ENCODE measurements around the gene SHROOM2.

The SHROOM2 gene

DNA sequence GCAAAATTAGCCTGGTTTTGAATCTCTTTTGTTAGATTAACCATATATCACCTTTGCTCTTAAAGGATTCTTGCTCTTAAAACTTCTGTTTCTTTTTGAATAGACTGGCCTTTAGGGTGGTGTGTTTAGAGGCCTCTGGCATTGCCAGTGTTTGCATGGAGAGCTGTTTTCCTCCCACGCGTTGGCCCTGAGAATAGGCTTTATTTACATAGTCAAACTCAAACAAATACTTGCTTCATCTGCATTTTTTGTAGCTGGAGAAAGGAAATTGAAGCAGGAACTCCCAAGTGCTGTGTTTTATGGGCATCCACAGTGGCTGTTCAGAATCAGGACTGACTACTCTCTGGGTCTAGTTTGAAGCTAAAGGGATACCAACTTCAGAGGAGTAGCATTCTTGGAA lies 2.7 kb downstream of the SHROOM2 start:
- Histone ChIP-seq H3K9ac (no peak overlapping the region), H3K9me3 (ENCODE audit: control insufficient read depth, low read length) (no peaks in the 10 kb centered on the region)

DNA sequence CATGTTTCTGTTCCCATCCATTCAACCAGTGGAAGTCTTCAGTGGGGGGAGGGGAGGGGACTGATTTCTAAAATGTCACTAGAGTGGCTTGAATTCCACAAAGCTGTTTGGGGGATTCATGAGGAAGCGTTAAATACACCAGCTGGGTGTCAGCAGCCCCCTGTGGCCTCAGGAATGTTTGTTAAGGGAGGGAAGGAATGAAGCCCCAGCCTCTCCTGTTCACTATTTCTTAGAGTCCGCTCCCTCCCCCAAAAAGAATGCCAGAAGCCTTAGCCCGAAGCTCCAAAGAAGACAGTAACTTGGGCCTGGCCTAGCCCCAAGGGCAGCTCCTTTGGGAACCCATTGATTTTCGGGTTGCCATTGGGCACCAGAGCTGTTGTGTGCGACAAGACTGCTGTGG lies 3.3 kb downstream of the SHROOM2 start:
- no peaks in the 10 kb centered on the region for H3K79me2 ChIP-seq
- no peak overlapping the region for H3K27ac ChIP-seq
- TF ChIP-seq, protein P1, sequence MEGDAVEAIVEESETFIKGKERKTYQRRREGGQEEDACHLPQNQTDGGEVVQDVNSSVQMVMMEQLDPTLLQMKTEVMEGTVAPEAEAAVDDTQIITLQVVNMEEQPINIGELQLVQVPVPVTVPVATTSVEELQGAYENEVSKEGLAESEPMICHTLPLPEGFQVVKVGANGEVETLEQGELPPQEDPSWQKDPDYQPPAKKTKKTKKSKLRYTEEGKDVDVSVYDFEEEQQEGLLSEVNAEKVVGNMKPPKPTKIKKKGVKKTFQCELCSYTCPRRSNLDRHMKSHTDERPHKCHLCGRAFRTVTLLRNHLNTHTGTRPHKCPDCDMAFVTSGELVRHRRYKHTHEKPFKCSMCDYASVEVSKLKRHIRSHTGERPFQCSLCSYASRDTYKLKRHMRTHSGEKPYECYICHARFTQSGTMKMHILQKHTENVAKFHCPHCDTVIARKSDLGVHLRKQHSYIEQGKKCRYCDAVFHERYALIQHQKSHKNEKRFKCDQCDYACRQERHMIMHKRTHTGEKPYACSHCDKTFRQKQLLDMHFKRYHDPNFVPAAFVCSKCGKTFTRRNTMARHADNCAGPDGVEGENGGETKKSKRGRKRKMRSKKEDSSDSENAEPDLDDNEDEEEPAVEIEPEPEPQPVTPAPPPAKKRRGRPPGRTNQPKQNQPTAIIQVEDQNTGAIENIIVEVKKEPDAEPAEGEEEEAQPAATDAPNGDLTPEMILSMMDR (IDR thresholded peaks at IDR 0.05), result no peak
- H3K4me2 ChIP-seq (ENCODE audit: low read length), result no peak overlapping the region
- H3K4me3 ChIP-seq (ENCODE audit: low read depth, low read length), result no peak overlapping the region
- no peak overlapping the region for H2AFZ ChIP-seq
- H3K9ac ChIP-seq, result no peak overlapping the region
- peaks cover 2% of the 10 kb centered on the region for H3K4me1 ChIP-seq
- no peaks in the 10 kb centered on the region for H3K9me3 ChIP-seq (ENCODE audit: control insufficient read depth, low read length)
- no peaks in the 10 kb centered on the region for H3K36me3 ChIP-seq (ENCODE audit: control insufficient read depth, insufficient read depth, low read length)
- no peaks in the 10 kb centered on the region for H3K27me3 ChIP-seq (ENCODE audit: control insufficient read depth, insufficient read depth, low read length)

More for the DNA sequence above, 2.7 kb downstream of the SHROOM2 start:
- Histone ChIP-seq H3K4me3 (ENCODE audit: low read depth, low read length) (no peak overlapping the region), H3K4me1 (peaks cover 2% of the 10 kb centered on the region), H3K27me3 (ENCODE audit: control insufficient read depth, insufficient read depth, low read length) (no peaks in the 10 kb centered on the region), H3K36me3 (ENCODE audit: control insufficient read depth, insufficient read depth, low read length) (no peaks in the 10 kb centered on the region), H2AFZ (no peak overlapping the region), H3K79me2 (no peaks in the 10 kb centered on the region), H3K4me2 (ENCODE audit: low read length) (no peak overlapping the region), H3K27ac (no peak overlapping the region)
- TF ChIP-seq, protein P1 (IDR thresholded peaks at IDR 0.05), result no peak

GRCh38 chrX:9790866-9791265 lies 4.6 kb downstream of the SHROOM2 start:
- TF ChIP-seq, protein P1 (IDR thresholded peaks at IDR 0.05), result no peak
- Histone ChIP-seq H3K9ac (no peak overlapping the region), H3K9me3 (ENCODE audit: control insufficient read depth, low read length) (no peaks in the 10 kb centered on the region), H3K79me2 (peaks cover 5% of the 10 kb centered on the region), H3K36me3 (ENCODE audit: control insufficient read depth, insufficient read depth, low read length) (no peaks in the 10 kb centered on the region), H3K27ac (no peak overlapping the region), H3K27me3 (ENCODE audit: control insufficient read depth, insufficient read depth, low read length) (no peaks in the 10 kb centered on the region), H3K4me3 (ENCODE audit: low read depth, low read length) (no peak overlapping the region), H2AFZ (no peak overlapping the region), H3K4me2 (ENCODE audit: low read length) (no peak overlapping the region), H3K4me1 (peaks cover 2% of the 10 kb centered on the region)

DNA sequence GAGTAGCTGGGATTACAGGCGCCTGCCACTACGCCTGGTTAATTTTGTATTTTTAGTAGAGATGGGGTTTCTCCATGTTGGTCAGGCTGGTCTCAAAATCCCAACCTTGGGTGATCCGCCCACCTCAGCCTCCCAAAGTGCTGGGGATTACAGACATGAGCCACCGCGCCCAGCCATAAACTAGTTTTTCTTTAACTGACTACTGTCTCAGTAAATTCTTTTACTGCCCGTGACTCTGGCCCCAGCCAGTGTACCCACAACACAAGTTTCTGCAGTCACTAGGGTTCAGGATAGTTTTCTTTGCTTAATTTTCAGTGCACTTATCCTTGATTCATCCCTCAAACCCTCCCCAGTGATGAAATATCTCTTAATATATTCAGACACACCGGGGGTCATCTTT lies 8.3 kb downstream of the SHROOM2 start:
- TF ChIP-seq, protein P1 (IDR thresholded peaks at IDR 0.05), result no peak
- H3K9me3 ChIP-seq (ENCODE audit: control insufficient read depth, low read length), result no peaks in the 10 kb centered on the region

More for the DNA sequence above, 8.3 kb downstream of the SHROOM2 start:
- no peak overlapping the region for H3K4me3 ChIP-seq (ENCODE audit: low read depth, low read length)
- H3K4me2 ChIP-seq (ENCODE audit: low read length), result no peak overlapping the region
- H2AFZ ChIP-seq, result no peak overlapping the region
- no peaks in the 10 kb centered on the region for H3K36me3 ChIP-seq (ENCODE audit: control insufficient read depth, insufficient read depth, low read length)
- no peaks in the 10 kb centered on the region for H3K4me1 ChIP-seq
- H3K27me3 ChIP-seq (ENCODE audit: control insufficient read depth, insufficient read depth, low read length), result no peaks in the 10 kb centered on the region
- no peak overlapping the region for H3K27ac ChIP-seq
- H3K79me2 ChIP-seq, result peaks cover 7% of the 10 kb centered on the region
- no peak overlapping the region for H3K9ac ChIP-seq
